ENCODE data around the gene TFPI. TPM values are rescaled to one million over a fixed set of nuclear protein-coding genes. Genes with fewer than 3 reads are reported as not detected.

TFPI gene
- total RNA-seq, 1 experiment from 2014 or later: 29.1 TPM

DNA sequence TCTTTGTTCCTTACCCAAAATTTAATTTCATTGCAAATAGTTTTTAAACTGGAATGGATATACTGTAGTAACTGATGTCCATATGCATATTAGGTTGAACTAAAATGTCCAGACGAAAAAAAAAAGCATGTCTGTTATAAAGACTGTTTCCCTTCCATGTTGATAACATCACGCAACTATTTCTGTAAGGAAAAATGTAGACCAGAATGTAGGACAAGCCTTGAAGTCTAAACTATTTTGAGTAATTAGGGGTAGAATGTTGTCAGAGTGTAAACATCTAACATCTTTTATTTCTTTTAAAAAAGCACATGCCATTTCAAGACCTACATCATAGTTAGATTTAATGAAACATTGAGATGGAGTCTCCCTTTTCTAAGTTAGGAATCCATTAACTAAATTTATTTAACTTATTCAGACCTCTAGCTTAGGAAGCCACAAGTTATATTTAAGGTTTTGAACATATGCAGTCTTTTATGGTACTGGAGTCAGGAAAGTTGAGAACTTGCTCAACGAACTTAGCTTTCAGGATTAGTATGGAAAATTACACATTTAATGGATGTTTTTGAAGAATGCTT is 114.0 kb downstream of the TFPI start (continued):
- TF ChIP-seq, protein P1, sequence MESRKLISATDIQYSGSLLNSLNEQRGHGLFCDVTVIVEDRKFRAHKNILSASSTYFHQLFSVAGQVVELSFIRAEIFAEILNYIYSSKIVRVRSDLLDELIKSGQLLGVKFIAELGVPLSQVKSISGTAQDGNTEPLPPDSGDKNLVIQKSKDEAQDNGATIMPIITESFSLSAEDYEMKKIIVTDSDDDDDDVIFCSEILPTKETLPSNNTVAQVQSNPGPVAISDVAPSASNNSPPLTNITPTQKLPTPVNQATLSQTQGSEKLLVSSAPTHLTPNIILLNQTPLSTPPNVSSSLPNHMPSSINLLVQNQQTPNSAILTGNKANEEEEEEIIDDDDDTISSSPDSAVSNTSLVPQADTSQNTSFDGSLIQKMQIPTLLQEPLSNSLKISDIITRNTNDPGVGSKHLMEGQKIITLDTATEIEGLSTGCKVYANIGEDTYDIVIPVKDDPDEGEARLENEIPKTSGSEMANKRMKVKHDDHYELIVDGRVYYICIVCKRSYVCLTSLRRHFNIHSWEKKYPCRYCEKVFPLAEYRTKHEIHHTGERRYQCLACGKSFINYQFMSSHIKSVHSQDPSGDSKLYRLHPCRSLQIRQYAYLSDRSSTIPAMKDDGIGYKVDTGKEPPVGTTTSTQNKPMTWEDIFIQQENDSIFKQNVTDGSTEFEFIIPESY (IDR thresholded peaks at IDR 0.05; ENCODE audit: extremely low read depth, insufficient replicate concordance, low read length): no peak
- TF ChIP-seq ELF1 (IDR thresholded peaks at IDR 0.05; ENCODE audit: borderline replicate concordance, low read depth): no peak
- no peak for TF ChIP-seq JUND (IDR thresholded peaks at IDR 0.05)
- TF ChIP-seq ZNF274 (IDR thresholded peaks at IDR 0.05; ENCODE audit: low read depth, low read length): no peak
- TF ChIP-seq EGR1 (IDR thresholded peaks at IDR 0.05; ENCODE audit: low read depth): no peak
- no peak for TF ChIP-seq TCF7L2 (IDR thresholded peaks at IDR 0.05; ENCODE audit: borderline replicate concordance, extremely low read depth, insufficient read depth, insufficient read length)
- TF ChIP-seq RAD21 (IDR thresholded peaks at IDR 0.05; ENCODE audit: low read depth): no peak

DNA sequence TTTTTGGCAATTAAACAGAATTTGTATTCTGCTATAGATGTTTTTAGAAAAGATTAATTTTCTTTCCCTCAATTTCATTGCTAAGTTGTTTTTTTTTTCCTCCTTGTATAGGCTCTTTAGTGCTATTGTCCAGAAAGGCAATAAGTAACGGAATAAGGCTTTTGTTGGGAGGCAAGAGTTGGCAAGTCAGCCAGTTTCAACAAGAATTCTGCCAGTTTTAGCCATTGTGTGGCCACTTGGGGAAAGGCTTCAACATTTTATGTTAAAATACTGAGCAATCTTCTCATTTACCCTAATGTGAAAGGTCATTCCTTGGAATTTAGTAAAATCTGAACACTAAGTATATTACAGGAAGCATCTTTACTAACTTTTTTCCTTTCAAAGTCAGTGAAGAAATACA is 115.8 kb downstream of the TFPI start:
- no peaks in the 10 kb centered on the region for H3K4me1 ChIP-seq (ENCODE audit: control insufficient read depth in 1 of 2, insufficient read depth in 2 of 2, low read length in 2 of 2)
- H3K79me2 ChIP-seq (ENCODE audit: insufficient read depth, low read length): no peaks in the 10 kb centered on the region
- BruUV-seq (replicated peaks): no TSS peak
- no peak overlapping the region for H3K4me2 ChIP-seq (ENCODE audit: low read length)
- ChIA-PET CTCF (no interaction called here), POLR2A (no interaction called here), RAD21 (ENCODE audit: low non-redundant PET in 1 of 2, low total read pairs in 2 of 2, uncharacterized antibody in 2 of 2, unreplicated experiment in 2 of 2) (no interaction called here)
- TF ChIP-seq, protein P2, sequence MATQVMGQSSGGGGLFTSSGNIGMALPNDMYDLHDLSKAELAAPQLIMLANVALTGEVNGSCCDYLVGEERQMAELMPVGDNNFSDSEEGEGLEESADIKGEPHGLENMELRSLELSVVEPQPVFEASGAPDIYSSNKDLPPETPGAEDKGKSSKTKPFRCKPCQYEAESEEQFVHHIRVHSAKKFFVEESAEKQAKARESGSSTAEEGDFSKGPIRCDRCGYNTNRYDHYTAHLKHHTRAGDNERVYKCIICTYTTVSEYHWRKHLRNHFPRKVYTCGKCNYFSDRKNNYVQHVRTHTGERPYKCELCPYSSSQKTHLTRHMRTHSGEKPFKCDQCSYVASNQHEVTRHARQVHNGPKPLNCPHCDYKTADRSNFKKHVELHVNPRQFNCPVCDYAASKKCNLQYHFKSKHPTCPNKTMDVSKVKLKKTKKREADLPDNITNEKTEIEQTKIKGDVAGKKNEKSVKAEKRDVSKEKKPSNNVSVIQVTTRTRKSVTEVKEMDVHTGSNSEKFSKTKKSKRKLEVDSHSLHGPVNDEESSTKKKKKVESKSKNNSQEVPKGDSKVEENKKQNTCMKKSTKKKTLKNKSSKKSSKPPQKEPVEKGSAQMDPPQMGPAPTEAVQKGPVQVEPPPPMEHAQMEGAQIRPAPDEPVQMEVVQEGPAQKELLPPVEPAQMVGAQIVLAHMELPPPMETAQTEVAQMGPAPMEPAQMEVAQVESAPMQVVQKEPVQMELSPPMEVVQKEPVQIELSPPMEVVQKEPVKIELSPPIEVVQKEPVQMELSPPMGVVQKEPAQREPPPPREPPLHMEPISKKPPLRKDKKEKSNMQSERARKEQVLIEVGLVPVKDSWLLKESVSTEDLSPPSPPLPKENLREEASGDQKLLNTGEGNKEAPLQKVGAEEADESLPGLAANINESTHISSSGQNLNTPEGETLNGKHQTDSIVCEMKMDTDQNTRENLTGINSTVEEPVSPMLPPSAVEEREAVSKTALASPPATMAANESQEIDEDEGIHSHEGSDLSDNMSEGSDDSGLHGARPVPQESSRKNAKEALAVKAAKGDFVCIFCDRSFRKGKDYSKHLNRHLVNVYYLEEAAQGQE (IDR thresholded peaks at IDR 0.05; ENCODE audit: low read depth): no peak
- TF ChIP-seq, protein P1 (IDR thresholded peaks at IDR 0.05; ENCODE audit: extremely low read depth, insufficient replicate concordance, low read length): no peak
- TF ChIP-seq YY1 (IDR thresholded peaks at IDR 0.05; ENCODE audit: extremely low read depth, insufficient replicate concordance, low read depth, low read length) (no peak), TCF7L2 (IDR thresholded peaks at IDR 0.05; ENCODE audit: borderline replicate concordance, extremely low read depth, insufficient read depth, insufficient read length) (no peak)
- ATAC-seq (no peak), DNase-seq (ENCODE audit: low read depth, low spot score) (no peak)
- no peaks in the 10 kb centered on the region for H3K36me3 ChIP-seq (ENCODE audit: control insufficient read depth in 1 of 2, insufficient read depth in 2 of 2, low read length in 2 of 2)
- H3K27me3 ChIP-seq (ENCODE audit: insufficient read depth, low read length): no peaks in the 10 kb centered on the region
- intact Hi-C loops (cut with micrococcal nuclease): no loop called here
- H3K4me3 ChIP-seq (replicated peaks in 1 of 2; ENCODE audit: low read depth in 1 of 2, low read length in 2 of 2): no peak overlapping the region
- no peaks in the 10 kb centered on the region for H4K20me1 ChIP-seq (ENCODE audit: insufficient read depth)
- no peak overlapping the region for H2AFZ ChIP-seq (ENCODE audit: low read depth, low read length, poor library complexity, severe bottlenecking)
- no peaks in the 10 kb centered on the region for H3K9me3 ChIP-seq (ENCODE audit: control insufficient read depth in 1 of 2, insufficient read depth in 1 of 2, low read depth in 1 of 2, low read length in 2 of 2)
- no peak overlapping the region for H3K27ac ChIP-seq (ENCODE audit: low read depth, low read length)
- H3K9ac ChIP-seq (ENCODE audit: low read length): no peak overlapping the region
- H3K9me2 ChIP-seq (ENCODE audit: insufficient read depth): no peaks in the 10 kb centered on the region

All from HCT116 (cell line).